K562 (cell line): Measurements from ENCODE around the gene ANO6. TPM values are rescaled to one million over a fixed set of nuclear protein-coding genes. Genes with fewer than 3 reads are reported as not detected.
A peak's percentile ranks its signal among the peaks of the same experiment; 100 is the strongest.

Experiments
- BRF1 ChIP-seq: IDR thresholded peaks from 3 replicates; pipeline ENCODE4 v1.6.1; 2011; ENCODE audit warnings: borderline replicate concordance, mild to moderate bottlenecking; ENCODE audit not compliant: insufficient read length; ENCODE audit errors: extremely low read depth
- ETV5 ChIP-seq: sonication (generic); formaldehyde crosslinking; IDR thresholded peaks from 2 replicates; pipeline ENCODE4 v1.4.0; 2020; ENCODE audit warnings: low read depth, mild to moderate bottlenecking, missing genetic modification reagents
- HCFC1 ChIP-seq: IDR thresholded peaks from 2 replicates; pipeline ENCODE4 v1.6.1; 2012; ENCODE audit warnings: low read depth, low read length, improper control_type of control experiment
- ILK ChIP-seq: fragments of 450-650 bp; IDR thresholded peaks from 2 replicates; pipeline ENCODE4 v1.6.1; 2016; ENCODE audit warnings: missing genetic modification characterization, low read depth, mild to moderate bottlenecking, missing compliant biosample characterization, moderate library complexity, borderline replicate concordance
- LARP7 ChIP-seq: fragments of 450-650 bp; IDR thresholded peaks from 2 replicates; pipeline ENCODE4 v1.6.1; 2016
- PCBP2 ChIP-seq: fragments of 200-400 bp; formaldehyde crosslinking; IDR thresholded peaks from 2 replicates; pipeline ENCODE4 v1.6.1; 2018; ENCODE audit warnings: low read length, low read depth, mild to moderate bottlenecking, moderate library complexity; ENCODE audit not compliant: poor library complexity, severe bottlenecking
- POU5F1 ChIP-seq: fragments of 150-350 bp; IDR thresholded peaks from 2 replicates; pipeline ENCODE4 v1.6.1; 2014; ENCODE audit warnings: borderline replicate concordance, low read length, low read depth, mild to moderate bottlenecking; ENCODE audit not compliant: partially characterized antibody
- RBM15 ChIP-seq: fragments of 200-400 bp; formaldehyde crosslinking; IDR thresholded peaks from 2 replicates; pipeline ENCODE4 v1.6.1; 2018; ENCODE audit warnings: mild to moderate bottlenecking, low read length, moderate library complexity; ENCODE audit not compliant: insufficient read depth
- SETDB1 ChIP-seq: IDR thresholded peaks from one replicate; pipeline ENCODE4 v1.6.1; 2012; ENCODE audit warnings: low read length, control low read depth, inconsistent platforms
- TCFL5 ChIP-seq: fragments of 250-450 bp; sonication (Bioruptor Pico); conservative IDR thresholded peaks from 2 replicates; pipeline ENCODE4 v1.6.1; 2021; ENCODE audit warnings: mild to moderate bottlenecking, moderate library complexity, matching md5 sums
- WHSC1 ChIP-seq: IDR thresholded peaks from one replicate; pipeline ENCODE4 v1.6.1; 2012; ENCODE audit warnings: low read length, control low read depth, inconsistent platforms
- ZBTB33 ChIP-seq: sonication (generic); formaldehyde crosslinking; IDR thresholded peaks from 2 replicates; pipeline ENCODE4 v1.8.1; 2023; ENCODE audit warnings: mild to moderate bottlenecking, missing genetic modification reagents
- ZNF140 ChIP-seq: fragments of 250-450 bp; sonication (Bioruptor Pico); IDR thresholded peaks from 2 replicates; pipeline ENCODE4 v1.8.0; 2021; ENCODE audit warnings: moderate library complexity, mild to moderate bottlenecking, inconsistent platforms
- ZNF347 ChIP-seq: fragments of 450-650 bp; formaldehyde crosslinking; IDR thresholded peaks from 2 replicates; pipeline ENCODE4 v1.4.0; 2020; ENCODE audit warnings: low read depth, mild to moderate bottlenecking, moderate library complexity
- ZNF444 ChIP-seq: fragments of 250-450 bp; sonication (Bioruptor Pico); IDR thresholded peaks from 2 replicates; pipeline ENCODE4 v1.4.0; 2020; ENCODE audit warnings: mild to moderate bottlenecking, moderate library complexity
- polyA plus RNA-seq, 8 experiments: library from polyadenylated mRNA; depleted of rRNA in 4 of 8; stranded (reverse) in 5 of 8; unstranded in 3 of 8; fragments of >200 nt; fragmentation: Nextera tagmentation in 2 of 8; fragmentation: Illumina TruSeq in 1 of 8; extraction: Ambion mirVana in 2 of 8; extraction: Trizol in 1 of 8; gene quantifications; 2 replicates each; pipeline versions ENCODE4 v1.2.1 to v1.2.3, GENCODE V29; 2011 to 2014; ENCODE audit warnings: inconsistent platforms in 1 of 8, missing spikeins in 1 of 8
- total RNA-seq, 7 experiments: library from RNA; depleted of rRNA in 6 of 7; stranded (reverse); fragments of >200 nt in 6 of 7; fragmentation: Illumina TruSeq in 2 of 7; extraction: Trizol in 2 of 7; gene quantifications; 2 replicates each; pipeline versions ENCODE4 v1.2.1 to v1.2.3, GENCODE V29; 2011 to 2021; ENCODE audit warnings: low replicate concordance in 1 of 7
- TF ChIP-seq, protein P1 (sequence below): IDR thresholded peaks from 3 replicates; pipeline ENCODE4 v1.6.1; 2011; ENCODE audit warnings: borderline replicate concordance, mild to moderate bottlenecking; ENCODE audit not compliant: insufficient read length, insufficient read depth
- TF ChIP-seq, protein P2 (sequence below): sonication (generic); formaldehyde crosslinking; IDR thresholded peaks from 2 replicates; pipeline ENCODE4 v1.8.1; 2022; ENCODE audit warnings: missing genetic modification reagents
- TF ChIP-seq, protein P3 (sequence below): fragments of 250-450 bp; sonication (Bioruptor Pico); IDR thresholded peaks from 2 replicates; pipeline ENCODE4 v1.4.0; 2020

ANO6 gene
- total and polyA plus RNA-seq, 9 of the 15 experiments (the other 6 are each of a cell fraction or from before 2014, with no cell fraction given): 3.5 to 24.7 (median 20.3) TPM

DNA sequence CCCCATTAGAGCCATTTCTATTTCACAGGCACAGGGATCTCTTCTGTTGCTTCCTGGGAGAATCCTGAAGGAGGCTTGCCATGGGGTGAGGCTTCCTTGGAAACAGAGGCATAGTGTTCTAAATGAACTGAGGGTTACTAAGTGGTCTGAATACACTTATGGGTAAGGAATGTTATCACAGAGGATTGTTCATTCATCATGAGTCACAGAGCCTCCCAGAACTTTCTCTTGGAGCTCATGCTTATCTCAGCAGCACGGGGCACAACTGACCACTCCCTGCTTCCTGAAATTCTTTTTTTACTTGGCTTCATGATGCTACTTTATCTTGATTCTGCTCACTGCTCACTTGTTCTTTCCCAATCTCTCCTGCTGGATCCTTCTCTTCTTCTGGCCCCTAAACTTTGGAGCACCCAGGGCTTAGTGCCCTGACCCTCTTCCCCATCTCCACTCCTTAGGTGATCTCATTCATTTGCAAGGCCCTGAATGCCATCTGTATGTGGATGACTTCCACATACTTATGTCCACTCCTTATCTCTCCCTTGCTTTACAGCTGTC, 57.9 kb downstream of the ANO6 start (continued):
- TF ChIP-seq ZNF444 (CRISPR knock-in tag): no peak
- no peak for TF ChIP-seq ZNF347
- peak; percentile 61 for TF ChIP-seq ETV5
- TF ChIP-seq WHSC1: no peak
- TF ChIP-seq ZNF140 (CRISPR knock-in tag): no peak
- no peak for TF ChIP-seq POU5F1
- TF ChIP-seq PCBP2: no peak
- no peak for TF ChIP-seq SETDB1
- TF ChIP-seq, protein P1, sequence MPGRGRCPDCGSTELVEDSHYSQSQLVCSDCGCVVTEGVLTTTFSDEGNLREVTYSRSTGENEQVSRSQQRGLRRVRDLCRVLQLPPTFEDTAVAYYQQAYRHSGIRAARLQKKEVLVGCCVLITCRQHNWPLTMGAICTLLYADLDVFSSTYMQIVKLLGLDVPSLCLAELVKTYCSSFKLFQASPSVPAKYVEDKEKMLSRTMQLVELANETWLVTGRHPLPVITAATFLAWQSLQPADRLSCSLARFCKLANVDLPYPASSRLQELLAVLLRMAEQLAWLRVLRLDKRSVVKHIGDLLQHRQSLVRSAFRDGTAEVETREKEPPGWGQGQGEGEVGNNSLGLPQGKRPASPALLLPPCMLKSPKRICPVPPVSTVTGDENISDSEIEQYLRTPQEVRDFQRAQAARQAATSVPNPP: no peak
- TF ChIP-seq TCFL5 (CRISPR knock-in tag): no peak
- TF ChIP-seq HCFC1: no peak
- TF ChIP-seq ZBTB33 (CRISPR knock-in tag): no peak
- TF ChIP-seq, protein P2, sequence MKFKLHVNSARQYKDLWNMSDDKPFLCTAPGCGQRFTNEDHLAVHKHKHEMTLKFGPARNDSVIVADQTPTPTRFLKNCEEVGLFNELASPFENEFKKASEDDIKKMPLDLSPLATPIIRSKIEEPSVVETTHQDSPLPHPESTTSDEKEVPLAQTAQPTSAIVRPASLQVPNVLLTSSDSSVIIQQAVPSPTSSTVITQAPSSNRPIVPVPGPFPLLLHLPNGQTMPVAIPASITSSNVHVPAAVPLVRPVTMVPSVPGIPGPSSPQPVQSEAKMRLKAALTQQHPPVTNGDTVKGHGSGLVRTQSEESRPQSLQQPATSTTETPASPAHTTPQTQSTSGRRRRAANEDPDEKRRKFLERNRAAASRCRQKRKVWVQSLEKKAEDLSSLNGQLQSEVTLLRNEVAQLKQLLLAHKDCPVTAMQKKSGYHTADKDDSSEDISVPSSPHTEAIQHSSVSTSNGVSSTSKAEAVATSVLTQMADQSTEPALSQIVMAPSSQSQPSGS (CRISPR knock-in tag): no peak
- TF ChIP-seq ILK (tag): no peak
- no peak for TF ChIP-seq BRF1
- no peak for TF ChIP-seq RBM15
- no peak for TF ChIP-seq LARP7
- TF ChIP-seq, protein P3, sequence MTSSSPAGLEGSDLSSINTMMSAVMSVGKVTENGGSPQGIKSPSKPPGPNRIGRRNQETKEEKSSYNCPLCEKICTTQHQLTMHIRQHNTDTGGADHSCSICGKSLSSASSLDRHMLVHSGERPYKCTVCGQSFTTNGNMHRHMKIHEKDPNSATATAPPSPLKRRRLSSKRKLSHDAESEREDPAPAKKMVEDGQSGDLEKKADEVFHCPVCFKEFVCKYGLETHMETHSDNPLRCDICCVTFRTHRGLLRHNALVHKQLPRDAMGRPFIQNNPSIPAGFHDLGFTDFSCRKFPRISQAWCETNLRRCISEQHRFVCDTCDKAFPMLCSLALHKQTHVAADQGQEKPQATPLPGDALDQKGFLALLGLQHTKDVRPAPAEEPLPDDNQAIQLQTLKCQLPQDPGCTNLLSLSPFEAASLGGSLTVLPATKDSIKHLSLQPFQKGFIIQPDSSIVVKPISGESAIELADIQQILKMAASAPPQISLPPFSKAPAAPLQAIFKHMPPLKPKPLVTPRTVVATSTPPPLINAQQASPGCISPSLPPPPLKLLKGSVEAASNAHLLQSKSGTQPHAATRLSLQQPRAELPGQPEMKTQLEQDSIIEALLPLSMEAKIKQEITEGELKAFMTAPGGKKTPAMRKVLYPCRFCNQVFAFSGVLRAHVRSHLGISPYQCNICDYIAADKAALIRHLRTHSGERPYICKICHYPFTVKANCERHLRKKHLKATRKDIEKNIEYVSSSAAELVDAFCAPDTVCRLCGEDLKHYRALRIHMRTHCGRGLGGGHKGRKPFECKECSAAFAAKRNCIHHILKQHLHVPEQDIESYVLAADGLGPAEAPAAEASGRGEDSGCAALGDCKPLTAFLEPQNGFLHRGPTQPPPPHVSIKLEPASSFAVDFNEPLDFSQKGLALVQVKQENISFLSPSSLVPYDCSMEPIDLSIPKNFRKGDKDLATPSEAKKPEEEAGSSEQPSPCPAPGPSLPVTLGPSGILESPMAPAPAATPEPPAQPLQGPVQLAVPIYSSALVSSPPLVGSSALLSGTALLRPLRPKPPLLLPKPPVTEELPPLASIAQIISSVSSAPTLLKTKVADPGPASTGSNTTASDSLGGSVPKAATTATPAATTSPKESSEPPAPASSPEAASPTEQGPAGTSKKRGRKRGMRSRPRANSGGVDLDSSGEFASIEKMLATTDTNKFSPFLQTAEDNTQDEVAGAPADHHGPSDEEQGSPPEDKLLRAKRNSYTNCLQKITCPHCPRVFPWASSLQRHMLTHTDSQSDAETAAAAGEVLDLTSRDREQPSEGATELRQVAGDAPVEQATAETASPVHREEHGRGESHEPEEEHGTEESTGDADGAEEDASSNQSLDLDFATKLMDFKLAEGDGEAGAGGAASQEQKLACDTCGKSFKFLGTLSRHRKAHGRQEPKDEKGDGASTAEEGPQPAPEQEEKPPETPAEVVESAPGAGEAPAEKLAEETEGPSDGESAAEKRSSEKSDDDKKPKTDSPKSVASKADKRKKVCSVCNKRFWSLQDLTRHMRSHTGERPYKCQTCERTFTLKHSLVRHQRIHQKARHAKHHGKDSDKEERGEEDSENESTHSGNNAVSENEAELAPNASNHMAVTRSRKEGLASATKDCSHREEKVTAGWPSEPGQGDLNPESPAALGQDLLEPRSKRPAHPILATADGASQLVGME: no peak
